ENCODE results near the gene HOXA7.

- TF ChIP-seq SIN3A (IDR thresholded peaks at IDR 0.05; ENCODE audit: borderline replicate concordance, insufficient read depth, low read length) (no peak), POLR2AphosphoS5 (IDR thresholded peaks at IDR 0.05; ENCODE audit: low read depth, low read length) (no peak)
These were observed 11.9 kb upstream of the HOXA7 start for GRCh38 chr7:27168265-27168947.
